Omental fat pad (tissue), 4 donors: ENCODE data around the gene DSN1. TPM values are rescaled to one million over a fixed set of nuclear protein-coding genes. Genes with fewer than 3 reads are reported as not detected.

Source experiments
- ATAC-seq: fragments of 150-250 bp; one replicate; pipeline ENCODE4 v1.9.1; 2016; ENCODE audit warnings: mild to moderate bottlenecking, moderate library complexity; ENCODE audit not compliant: low FRiP score
- DNase-seq: peaks from one replicate; pipeline ENCODE4 v3.0.0-alpha.2; 2019; ENCODE audit warnings: low spot score
- total RNA-seq, 4 donors: library from RNA; depleted of rRNA; stranded (reverse); fragments of >200 nt; gene quantifications; one replicate each; pipeline ENCODE4 v1.1.0, GENCODE V29; 2016
- TF ChIP-seq, protein P1 (sequence below), 3 donors: fragments of 450-650 bp; IDR thresholded peaks; one replicate each; pipeline ENCODE4 v1.5.1; 2016 to 2017; ENCODE audit warnings: antibody characterized with exemption in 3 of 3, mild to moderate bottlenecking in 3 of 3, moderate library complexity in 2 of 3

Gene DSN1
- total RNA-seq, 4 donors from 2014 or later, result 4.5 to 13.9 (median 5.0) TPM

DNA sequence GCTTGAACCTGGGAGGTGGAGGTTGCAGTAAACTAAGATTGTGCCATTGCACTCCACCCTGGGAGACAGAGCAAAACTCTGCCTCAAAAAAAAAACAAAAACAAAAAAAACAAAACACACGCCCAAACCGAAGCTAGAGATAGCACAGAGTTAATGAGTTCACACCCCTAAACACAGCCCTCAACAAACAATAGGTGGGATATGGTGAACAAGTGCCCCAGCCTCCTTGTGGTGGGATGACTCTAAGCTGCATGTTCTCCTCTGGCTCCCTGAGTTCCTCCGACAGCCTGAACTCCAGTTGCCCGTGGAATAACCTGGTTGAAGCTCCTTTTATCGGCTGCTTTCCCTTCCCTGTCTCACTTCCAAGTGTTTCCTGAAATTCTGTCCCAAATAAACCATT lies 22.1 kb upstream of the DSN1 start:
- DNase-seq (no peak), ATAC-seq (no peak)
- TF ChIP-seq, protein P1, sequence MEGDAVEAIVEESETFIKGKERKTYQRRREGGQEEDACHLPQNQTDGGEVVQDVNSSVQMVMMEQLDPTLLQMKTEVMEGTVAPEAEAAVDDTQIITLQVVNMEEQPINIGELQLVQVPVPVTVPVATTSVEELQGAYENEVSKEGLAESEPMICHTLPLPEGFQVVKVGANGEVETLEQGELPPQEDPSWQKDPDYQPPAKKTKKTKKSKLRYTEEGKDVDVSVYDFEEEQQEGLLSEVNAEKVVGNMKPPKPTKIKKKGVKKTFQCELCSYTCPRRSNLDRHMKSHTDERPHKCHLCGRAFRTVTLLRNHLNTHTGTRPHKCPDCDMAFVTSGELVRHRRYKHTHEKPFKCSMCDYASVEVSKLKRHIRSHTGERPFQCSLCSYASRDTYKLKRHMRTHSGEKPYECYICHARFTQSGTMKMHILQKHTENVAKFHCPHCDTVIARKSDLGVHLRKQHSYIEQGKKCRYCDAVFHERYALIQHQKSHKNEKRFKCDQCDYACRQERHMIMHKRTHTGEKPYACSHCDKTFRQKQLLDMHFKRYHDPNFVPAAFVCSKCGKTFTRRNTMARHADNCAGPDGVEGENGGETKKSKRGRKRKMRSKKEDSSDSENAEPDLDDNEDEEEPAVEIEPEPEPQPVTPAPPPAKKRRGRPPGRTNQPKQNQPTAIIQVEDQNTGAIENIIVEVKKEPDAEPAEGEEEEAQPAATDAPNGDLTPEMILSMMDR (IDR thresholded peaks at IDR 0.05), result no peak

DNA sequence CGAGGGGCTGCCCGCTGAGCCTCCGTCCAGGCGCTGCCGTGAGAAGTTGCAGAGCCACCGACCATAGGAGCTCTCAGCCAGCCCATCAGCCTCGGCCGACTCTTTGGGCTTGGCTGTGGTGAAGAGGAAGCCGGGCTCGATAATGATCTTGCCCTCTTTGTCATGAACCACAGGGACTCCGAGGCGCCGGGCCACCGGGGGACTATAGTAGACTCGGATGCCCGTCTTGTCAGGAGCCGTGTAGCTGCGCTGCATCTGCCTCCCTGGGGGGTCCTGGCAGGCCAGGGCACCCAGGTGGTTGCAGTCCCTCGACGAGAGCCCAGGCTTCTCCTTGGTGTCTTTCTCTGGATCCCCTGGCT lies 20.5 kb upstream of the DSN1 start:
- ATAC-seq (no peak), DNase-seq (no peak)
- TF ChIP-seq, protein P1 (IDR thresholded peaks at IDR 0.05), result no peak

DNA sequence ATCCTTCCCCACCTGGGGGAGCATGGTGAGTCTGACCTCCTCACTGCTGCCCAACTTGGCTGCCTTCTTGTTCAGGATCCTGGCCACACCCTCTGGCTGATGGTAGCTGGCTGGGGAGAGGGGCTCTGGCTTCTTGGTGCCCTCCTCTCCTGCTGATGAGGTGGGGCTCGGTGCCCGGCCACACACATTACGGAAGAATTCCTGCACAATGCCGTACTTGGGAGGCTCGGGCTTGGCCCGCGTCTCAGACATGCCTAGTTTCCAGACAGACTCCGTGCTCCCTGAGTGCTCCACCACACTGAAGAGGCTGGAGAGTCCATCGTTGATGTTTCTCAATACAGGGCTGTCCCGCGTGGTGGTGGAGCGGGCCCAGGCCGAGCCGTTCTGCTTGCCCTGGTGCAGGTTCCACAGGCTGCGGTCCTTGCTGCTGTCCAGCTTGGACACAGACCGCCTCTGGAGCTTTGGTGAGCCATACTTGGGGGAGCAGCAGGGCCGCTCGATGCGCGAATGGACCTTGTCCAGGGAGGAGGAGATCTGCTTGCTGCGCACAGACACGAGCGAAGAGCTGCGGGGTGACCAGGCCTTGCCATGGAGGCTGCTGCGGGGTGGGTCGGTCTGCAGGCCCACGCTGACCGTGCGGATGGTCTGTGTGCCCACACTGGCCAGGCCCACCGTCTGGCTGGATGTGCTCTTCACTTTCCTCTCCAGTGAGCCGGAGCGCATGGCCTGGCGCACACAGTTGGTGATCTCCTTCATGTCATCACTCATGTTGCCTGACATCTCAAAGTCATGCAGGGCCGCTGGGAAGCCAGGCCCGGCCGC lies 19.9 kb upstream of the DSN1 start:
- no peak for ATAC-seq
- TF ChIP-seq, protein P1 (IDR thresholded peaks at IDR 0.05), result no peak
- no peak for DNase-seq

DNA sequence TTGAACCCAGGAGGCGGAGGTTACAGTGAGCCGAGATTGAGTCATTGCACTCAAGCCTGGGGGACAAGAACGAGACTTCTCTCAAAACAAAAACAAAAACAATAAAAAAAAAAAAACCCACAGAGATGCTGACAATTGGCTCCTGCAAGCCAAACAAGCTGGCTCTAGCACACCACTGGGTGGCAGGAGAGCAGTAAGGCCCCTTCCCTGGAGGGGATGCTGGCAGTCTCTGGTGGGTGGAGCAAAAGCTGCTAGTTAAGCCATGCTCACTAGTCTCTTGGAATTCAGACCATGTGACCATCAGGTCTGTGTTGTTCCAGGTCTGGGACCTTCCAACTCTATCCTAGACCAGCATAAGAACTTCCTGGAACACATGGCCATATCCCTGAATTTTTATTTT lies 18.9 kb upstream of the DSN1 start:
- no peak for ATAC-seq
- no peak for DNase-seq
- TF ChIP-seq, protein P1 (IDR thresholded peaks at IDR 0.05), result no peak

DNA sequence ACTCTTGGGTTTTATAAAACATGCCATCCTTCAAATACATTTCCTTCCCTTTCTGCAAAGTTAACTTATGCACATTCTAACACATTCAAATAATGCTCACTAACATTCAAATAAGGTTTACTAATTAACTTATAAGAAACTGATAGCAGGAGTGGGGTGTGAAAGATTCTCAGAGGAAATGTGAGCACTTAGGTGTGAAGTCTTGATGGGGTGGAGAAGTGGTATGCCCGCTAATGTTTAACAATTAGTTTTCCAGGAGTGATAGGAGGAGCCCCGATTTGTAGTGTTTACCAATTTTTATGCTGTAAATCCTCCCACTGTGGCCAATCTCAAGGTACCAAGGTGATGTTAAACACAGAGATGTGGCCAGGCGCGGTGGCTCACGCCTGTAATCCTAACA lies 18.3 kb upstream of the DSN1 start:
- TF ChIP-seq, protein P1 (IDR thresholded peaks at IDR 0.05), result no peak
- DNase-seq (no peak), ATAC-seq (no peak)

DNA sequence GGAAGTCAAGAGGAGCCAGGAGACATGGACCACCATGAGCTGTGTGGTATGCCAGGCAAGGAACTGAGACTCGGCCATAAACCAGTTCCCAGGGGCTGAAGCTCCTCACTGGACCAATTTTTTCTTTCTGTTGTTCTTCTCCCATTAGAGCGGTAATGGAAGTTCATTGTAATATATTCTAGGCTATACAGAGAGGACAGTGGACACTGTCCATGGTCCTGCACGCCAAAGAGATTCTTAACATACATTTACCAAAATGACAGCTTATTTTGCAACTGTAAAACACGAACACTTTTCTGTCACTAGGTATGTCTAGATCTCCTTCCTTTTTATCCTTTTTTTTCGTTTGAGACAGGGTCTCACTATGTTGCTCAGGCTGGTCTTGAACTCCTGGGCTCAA lies 13.1 kb upstream of the DSN1 start:
- DNase-seq (no peak), ATAC-seq (no peak)
- TF ChIP-seq, protein P1 (IDR thresholded peaks at IDR 0.05), result no peak

DNA sequence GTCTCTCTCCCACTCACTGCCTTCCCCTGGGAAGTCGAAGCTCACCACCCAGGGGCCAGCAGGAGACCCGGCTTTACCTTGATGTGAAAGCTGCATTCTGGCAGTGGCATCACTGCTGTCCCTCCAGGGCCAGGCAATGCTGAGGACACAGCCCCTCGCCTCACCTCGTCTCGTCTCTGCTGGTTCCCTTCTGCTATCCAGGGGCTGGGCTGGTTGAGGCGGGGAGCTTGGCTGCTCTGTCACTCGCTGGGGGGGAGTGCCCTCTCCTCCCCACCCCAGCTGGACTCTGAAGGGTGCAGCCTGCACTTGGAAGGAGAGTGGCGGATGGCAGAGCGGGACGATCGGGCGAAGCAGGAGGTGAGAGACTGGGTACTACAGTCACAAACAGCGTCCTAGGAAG lies 12.7 kb upstream of the DSN1 start:
- no peak for ATAC-seq
- no peak for DNase-seq
- TF ChIP-seq, protein P1 (IDR thresholded peaks at IDR 0.05), result no peak
